PFSK-1 (cell line): ENCODE measurements around the gene POU1F1.

Source experiments
- FOXP2 ChIP-seq: optimal IDR thresholded peaks from 2 replicates; pipeline ENCODE3; 2011; ENCODE audit warnings: borderline replicate concordance, control low read depth, inconsistent platforms; ENCODE audit not compliant: insufficient read depth; ENCODE audit errors: extremely low read length, extremely low read depth
- POLR2AphosphoS5 ChIP-seq: IDR thresholded peaks from 2 replicates; pipeline ENCODE4 v1.6.1; 2012; ENCODE audit warnings: low read depth, mild to moderate bottlenecking, control low read depth, low read length, moderate library complexity
- REST ChIP-seq, 2 experiments: IDR thresholded peaks; 2 replicates each; pipeline versions ENCODE4 v1.6.1 to v1.8.0; 2011 to 2012; ENCODE audit warnings: low read depth in 2 of 2, low read length in 2 of 2, control low read depth in 1 of 2, inconsistent platforms in 1 of 2, mild to moderate bottlenecking in 1 of 2, moderate library complexity in 1 of 2; ENCODE audit not compliant: insufficient read depth in 1 of 2
- SIN3A ChIP-seq: IDR thresholded peaks from 2 replicates; pipeline ENCODE4 v1.6.1; 2012; ENCODE audit warnings: mild to moderate bottlenecking, low read length, moderate library complexity, borderline replicate concordance; ENCODE audit not compliant: insufficient read depth
- TAF1 ChIP-seq: IDR thresholded peaks from 2 replicates; pipeline ENCODE4 v1.6.1; 2012; ENCODE audit warnings: low read length, control low read depth, borderline replicate concordance; ENCODE audit not compliant: insufficient read depth

GRCh38 chr3:87260270-87260669, 16.1 kb downstream of the POU1F1 start:
- no peak for TF ChIP-seq POLR2AphosphoS5
- TF ChIP-seq TAF1: no peak
- TF ChIP-seq REST (IDR thresholded peaks at IDR 0.05; ENCODE audit: insufficient read depth in 1 of 2, low read depth in 2 of 2, low read length in 2 of 2): no peak
- no peak for TF ChIP-seq SIN3A
- no peak for TF ChIP-seq FOXP2
